K562 (cell line): ENCODE measurements around the gene NFATC2.

Experiments
- BRCA1 ChIP-seq, 2 experiments: fragments of 450-650 bp in 1 of 2; sonication (generic) in 1 of 2; formaldehyde crosslinking in 1 of 2; IDR thresholded peaks; 2 replicates each; pipeline versions ENCODE4 v1.5.0 to v1.6.1; 2017 to 2020; ENCODE audit warnings: mild to moderate bottlenecking in 1 of 2, missing genetic modification reagents in 1 of 2
- EHMT2 ChIP-seq: fragments of 450-650 bp; IDR thresholded peaks from 2 replicates; pipeline ENCODE4 v1.6.1; 2018; ENCODE audit warnings: antibody characterized with exemption
- FOS ChIP-seq: IDR thresholded peaks from 3 replicates; pipeline ENCODE4 v1.6.1; 2011; ENCODE audit not compliant: insufficient read length; ENCODE audit errors: extremely low read depth
- HDAC1 ChIP-seq, 2 experiments: fragments of 450-650 bp; IDR thresholded peaks; 2 replicates each; pipeline ENCODE4 v1.6.1; 2016 to 2017; ENCODE audit warnings: inconsistent platforms in 1 of 2, mild to moderate bottlenecking in 1 of 2, moderate library complexity in 1 of 2
- KDM1A ChIP-seq, 2 experiments: fragments of 450-650 bp; IDR thresholded peaks; 2 replicates each; pipeline ENCODE4 v1.6.1; 2016; ENCODE audit warnings: mild to moderate bottlenecking in 2 of 2
- NR2C2 ChIP-seq, 2 experiments: fragments of 200-800 bp in 1 of 2; sonication (Bioruptor generic) in 1 of 2; sonication (generic) in 1 of 2; formaldehyde crosslinking in 1 of 2; IDR thresholded peaks; 2 replicates each; pipeline versions ENCODE4 v1.6.1 to v1.8.0; 2016 to 2022; ENCODE audit warnings: mild to moderate bottlenecking in 1 of 2, missing compliant biosample characterization in 1 of 2, missing genetic modification characterization in 1 of 2, missing genetic modification reagents in 1 of 2
- OTX1 ChIP-seq: fragments of 450-650 bp; formaldehyde crosslinking; IDR thresholded peaks from 2 replicates; pipeline ENCODE4 v1.4.0; 2022; ENCODE audit warnings: mild to moderate bottlenecking
- RAD21 ChIP-seq, 2 experiments: fragments of 250-450 bp in 1 of 2; fragments of 450-650 bp in 1 of 2; sonication (Bioruptor Pico) in 1 of 2; formaldehyde crosslinking in 1 of 2; IDR thresholded peaks in 1 of 2; conservative IDR thresholded peaks in 1 of 2; 2 replicates each; pipeline versions ENCODE4 v1.4.0 to v1.8.0; 2020 to 2022; ENCODE audit warnings: mild to moderate bottlenecking in 2 of 2, moderate library complexity in 1 of 2
- RB1 ChIP-seq: fragments of 450-650 bp; IDR thresholded peaks from 2 replicates; pipeline ENCODE4 v1.6.1; 2017; ENCODE audit warnings: low read depth, mild to moderate bottlenecking
- TEAD4 ChIP-seq, 2 experiments: sonication (generic) in 1 of 2; formaldehyde crosslinking in 1 of 2; IDR thresholded peaks; 2 replicates each; pipeline versions ENCODE4 v1.6.1 to v1.8.0; 2012 to 2022; ENCODE audit warnings: borderline replicate concordance in 1 of 2, inconsistent platforms in 1 of 2, low read length in 1 of 2, mild to moderate bottlenecking in 1 of 2, missing genetic modification reagents in 1 of 2
- TRIM28 ChIP-seq: fragments of 450-650 bp; IDR thresholded peaks from 2 replicates; pipeline ENCODE4 v1.6.1; 2017
- TF ChIP-seq, protein P1 (sequence below), 3 experiments: IDR thresholded peaks in 2 of 3; conservative IDR thresholded peaks in 1 of 3; 2 replicates each; pipeline ENCODE4 v1.5.1; 2011 to 2012; ENCODE audit warnings: low read length in 3 of 3, mild to moderate bottlenecking in 3 of 3, control low read depth in 2 of 3, improper control_type of control experiment in 1 of 3, inconsistent platforms in 1 of 3, low read depth in 1 of 3, mixed read lengths in 1 of 3, moderate library complexity in 1 of 3; ENCODE audit not compliant: insufficient read depth in 2 of 3
- TF ChIP-seq, protein P2 (sequence below): sonication (generic); formaldehyde crosslinking; IDR thresholded peaks from 2 replicates; pipeline ENCODE4 v1.9.0; 2022; ENCODE audit warnings: mild to moderate bottlenecking, missing genetic modification reagents
- TF ChIP-seq, protein P3 (sequence below): fragments of 450-650 bp; IDR thresholded peaks from 2 replicates; pipeline ENCODE4 v1.6.1; 2018; ENCODE audit not compliant: partially characterized antibody

DNA sequence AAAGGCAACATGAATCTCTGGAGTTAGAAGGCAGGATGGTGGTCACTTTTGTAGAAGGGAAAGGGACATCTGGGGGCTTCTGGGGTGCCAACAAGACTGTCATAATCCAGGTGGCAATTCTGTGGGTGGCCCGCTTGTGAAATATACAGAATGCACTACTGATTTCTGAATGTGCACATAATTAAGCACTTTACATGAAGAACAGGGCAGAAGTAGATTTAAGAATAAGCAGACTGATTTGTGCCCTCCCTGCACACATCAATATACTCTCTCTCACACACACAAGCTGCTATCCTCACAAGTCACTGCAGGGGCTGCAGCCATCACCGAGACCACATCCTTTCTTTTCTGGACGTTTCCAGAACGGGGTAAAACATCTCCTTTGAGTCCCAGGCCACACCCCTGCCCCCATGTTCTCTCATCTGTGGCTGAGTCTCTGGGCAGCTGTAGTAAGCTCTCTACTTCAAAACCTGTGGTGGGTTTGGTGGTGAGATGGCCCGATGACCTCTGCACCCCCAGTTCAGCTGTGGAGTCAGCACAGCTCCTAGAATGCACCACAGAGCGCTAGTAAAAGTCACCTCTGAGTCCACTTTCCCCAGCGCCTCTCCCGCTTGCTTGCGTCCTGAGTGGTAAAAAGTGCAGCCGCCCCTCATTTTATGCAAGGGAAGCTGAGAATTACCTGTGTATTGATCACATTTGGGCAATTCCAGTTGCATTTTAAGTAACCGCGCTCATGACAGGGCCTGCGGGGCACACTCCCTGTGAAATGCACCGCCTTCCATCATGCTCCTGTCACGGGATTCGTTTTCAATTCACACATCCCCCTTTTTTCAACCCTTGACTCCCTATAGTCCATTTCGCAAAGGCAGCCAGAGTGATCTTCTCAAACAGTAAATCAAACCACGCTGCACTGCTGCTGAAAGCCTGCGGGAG lies 115.5 kb downstream of the NFATC2 start:
- TF ChIP-seq FOS (no peak), RAD21 (CRISPR knock-in tag; conservative IDR thresholded peaks at IDR 0.05 in 1 of 2, IDR thresholded peaks at IDR 0.05 in 1 of 2) (no peak), EHMT2 (no peak), NR2C2 (CRISPR knock-in tag; IDR thresholded peaks at IDR 0.05) (no peak), NR2C2 (tag; IDR thresholded peaks at IDR 0.05) (no peak), RB1 (no peak), OTX1 (CRISPR knock-in tag) (no peak), TRIM28 (no peak), KDM1A (IDR thresholded peaks at IDR 0.05) (no peak), TEAD4 (IDR thresholded peaks at IDR 0.05; ENCODE audit: low read length) (no peak), TEAD4 (CRISPR knock-in tag; IDR thresholded peaks at IDR 0.05; ENCODE audit: borderline replicate concordance) (no peak), BRCA1 (IDR thresholded peaks at IDR 0.05) (no peak), BRCA1 (CRISPR knock-in tag; IDR thresholded peaks at IDR 0.05) (no peak), HDAC1 (IDR thresholded peaks at IDR 0.05) (no peak)
- TF ChIP-seq, protein P1, sequence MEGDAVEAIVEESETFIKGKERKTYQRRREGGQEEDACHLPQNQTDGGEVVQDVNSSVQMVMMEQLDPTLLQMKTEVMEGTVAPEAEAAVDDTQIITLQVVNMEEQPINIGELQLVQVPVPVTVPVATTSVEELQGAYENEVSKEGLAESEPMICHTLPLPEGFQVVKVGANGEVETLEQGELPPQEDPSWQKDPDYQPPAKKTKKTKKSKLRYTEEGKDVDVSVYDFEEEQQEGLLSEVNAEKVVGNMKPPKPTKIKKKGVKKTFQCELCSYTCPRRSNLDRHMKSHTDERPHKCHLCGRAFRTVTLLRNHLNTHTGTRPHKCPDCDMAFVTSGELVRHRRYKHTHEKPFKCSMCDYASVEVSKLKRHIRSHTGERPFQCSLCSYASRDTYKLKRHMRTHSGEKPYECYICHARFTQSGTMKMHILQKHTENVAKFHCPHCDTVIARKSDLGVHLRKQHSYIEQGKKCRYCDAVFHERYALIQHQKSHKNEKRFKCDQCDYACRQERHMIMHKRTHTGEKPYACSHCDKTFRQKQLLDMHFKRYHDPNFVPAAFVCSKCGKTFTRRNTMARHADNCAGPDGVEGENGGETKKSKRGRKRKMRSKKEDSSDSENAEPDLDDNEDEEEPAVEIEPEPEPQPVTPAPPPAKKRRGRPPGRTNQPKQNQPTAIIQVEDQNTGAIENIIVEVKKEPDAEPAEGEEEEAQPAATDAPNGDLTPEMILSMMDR (IDR thresholded peaks at IDR 0.05 in 2 of 3, conservative IDR thresholded peaks at IDR 0.05 in 1 of 3; ENCODE audit: insufficient read depth in 2 of 3, low read depth in 1 of 3, low read length in 3 of 3), result no peak
- TF ChIP-seq, protein P2, sequence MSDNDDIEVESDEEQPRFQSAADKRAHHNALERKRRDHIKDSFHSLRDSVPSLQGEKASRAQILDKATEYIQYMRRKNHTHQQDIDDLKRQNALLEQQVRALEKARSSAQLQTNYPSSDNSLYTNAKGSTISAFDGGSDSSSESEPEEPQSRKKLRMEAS (CRISPR knock-in tag), result no peak
- TF ChIP-seq, protein P3, sequence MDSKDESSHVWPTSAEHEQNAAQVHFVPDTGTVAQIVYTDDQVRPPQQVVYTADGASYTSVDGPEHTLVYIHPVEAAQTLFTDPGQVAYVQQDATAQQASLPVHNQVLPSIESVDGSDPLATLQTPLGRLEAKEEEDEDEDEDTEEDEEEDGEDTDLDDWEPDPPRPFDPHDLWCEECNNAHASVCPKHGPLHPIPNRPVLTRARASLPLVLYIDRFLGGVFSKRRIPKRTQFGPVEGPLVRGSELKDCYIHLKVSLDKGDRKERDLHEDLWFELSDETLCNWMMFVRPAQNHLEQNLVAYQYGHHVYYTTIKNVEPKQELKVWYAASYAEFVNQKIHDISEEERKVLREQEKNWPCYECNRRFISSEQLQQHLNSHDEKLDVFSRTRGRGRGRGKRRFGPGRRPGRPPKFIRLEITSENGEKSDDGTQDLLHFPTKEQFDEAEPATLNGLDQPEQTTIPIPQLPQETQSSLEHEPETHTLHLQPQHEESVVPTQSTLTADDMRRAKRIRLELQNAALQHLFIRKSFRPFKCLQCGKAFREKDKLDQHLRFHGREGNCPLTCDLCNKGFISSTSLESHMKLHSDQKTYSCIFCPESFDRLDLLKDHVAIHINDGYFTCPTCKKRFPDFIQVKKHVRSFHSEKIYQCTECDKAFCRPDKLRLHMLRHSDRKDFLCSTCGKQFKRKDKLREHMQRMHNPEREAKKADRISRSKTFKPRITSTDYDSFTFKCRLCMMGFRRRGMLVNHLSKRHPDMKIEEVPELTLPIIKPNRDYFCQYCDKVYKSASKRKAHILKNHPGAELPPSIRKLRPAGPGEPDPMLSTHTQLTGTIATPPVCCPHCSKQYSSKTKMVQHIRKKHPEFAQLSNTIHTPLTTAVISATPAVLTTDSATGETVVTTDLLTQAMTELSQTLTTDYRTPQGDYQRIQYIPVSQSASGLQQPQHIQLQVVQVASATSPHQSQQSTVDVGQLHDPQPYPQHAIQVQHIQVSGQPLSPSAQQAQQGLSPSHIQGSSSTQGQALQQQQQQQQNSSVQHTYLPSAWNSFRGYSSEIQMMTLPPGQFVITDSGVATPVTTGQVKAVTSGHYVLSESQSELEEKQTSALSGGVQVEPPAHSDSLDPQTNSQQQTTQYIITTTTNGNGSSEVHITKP, result no peak
